ENCODE measurements around the gene ACSBG1.

DNA sequence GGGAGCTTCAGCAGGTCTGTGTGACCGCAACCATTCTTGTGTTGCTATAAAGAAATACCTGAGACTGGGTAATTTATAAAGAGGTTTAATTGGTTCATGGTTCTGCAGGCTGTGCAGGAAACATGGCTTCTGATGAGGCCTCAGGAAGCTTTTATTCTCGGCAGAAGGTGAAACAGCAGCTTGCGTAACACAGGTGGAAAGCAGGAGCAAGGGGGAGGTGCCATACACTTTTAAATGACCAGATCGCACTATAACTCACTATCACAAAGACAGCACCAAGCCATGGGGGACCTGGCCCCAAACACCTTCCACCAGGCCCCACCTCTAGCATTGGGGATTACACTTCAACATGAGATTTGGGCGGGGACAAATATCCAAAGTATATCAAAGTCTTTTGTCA lies 94.8 kb downstream of the ACSBG1 start:
- TF ChIP-seq EP300 (IDR thresholded peaks at IDR 0.05) (no peak), POLR2AphosphoS5 (IDR thresholded peaks at IDR 0.05) (no peak)
- TF ChIP-seq, protein P1, sequence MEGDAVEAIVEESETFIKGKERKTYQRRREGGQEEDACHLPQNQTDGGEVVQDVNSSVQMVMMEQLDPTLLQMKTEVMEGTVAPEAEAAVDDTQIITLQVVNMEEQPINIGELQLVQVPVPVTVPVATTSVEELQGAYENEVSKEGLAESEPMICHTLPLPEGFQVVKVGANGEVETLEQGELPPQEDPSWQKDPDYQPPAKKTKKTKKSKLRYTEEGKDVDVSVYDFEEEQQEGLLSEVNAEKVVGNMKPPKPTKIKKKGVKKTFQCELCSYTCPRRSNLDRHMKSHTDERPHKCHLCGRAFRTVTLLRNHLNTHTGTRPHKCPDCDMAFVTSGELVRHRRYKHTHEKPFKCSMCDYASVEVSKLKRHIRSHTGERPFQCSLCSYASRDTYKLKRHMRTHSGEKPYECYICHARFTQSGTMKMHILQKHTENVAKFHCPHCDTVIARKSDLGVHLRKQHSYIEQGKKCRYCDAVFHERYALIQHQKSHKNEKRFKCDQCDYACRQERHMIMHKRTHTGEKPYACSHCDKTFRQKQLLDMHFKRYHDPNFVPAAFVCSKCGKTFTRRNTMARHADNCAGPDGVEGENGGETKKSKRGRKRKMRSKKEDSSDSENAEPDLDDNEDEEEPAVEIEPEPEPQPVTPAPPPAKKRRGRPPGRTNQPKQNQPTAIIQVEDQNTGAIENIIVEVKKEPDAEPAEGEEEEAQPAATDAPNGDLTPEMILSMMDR (IDR thresholded peaks at IDR 0.05), result no peak

Measured in gastroesophageal sphincter (tissue), 3 donors.